ENCODE results near the gene BACH2.
"Not testable (repeated sequence)": the region's sequence is repeated elsewhere in the genome, so short reads cannot be mapped to it uniquely, and the experiment has no call there.

BACH2 gene

DNA sequence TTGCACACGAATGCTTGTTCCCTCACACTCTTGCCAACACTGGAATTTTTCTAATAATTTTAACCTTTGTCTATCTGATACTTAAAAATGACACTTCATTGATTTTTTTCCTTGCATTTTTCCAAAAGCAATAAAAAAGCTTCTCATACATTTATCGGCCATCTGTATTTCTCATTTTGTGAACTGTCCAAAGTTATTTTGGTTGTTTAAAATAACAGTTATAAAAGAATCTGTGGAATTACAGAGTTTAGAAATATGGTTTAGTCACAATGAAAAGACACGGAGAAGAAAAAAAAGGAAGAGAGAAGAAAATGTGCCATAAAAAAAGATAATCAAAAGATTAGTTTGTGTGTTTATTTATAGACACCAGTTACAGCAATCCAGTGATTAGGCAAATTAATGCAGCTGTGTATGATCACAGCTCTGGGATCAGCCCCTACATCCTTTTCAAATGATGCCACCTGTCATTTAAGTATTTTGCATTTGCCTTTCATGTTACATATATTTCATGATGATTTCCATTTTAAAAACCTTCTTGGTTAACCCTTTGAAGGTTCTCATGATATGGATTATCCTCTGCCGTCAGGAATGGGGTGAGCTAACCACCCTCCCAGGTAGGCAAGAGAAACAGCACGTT lies 171.7 kb downstream of the BACH2 start:
- TF ChIP-seq CTCF (IDR thresholded peaks at IDR 0.05; ENCODE audit: insufficient read depth, low read depth, low read length, missing control alignments), result no peak
- no peak overlapping the region for H3K4me3 ChIP-seq (ENCODE audit: low read depth, low read length)
- DNase-seq (ENCODE audit: low read depth), result no peak

DNA sequence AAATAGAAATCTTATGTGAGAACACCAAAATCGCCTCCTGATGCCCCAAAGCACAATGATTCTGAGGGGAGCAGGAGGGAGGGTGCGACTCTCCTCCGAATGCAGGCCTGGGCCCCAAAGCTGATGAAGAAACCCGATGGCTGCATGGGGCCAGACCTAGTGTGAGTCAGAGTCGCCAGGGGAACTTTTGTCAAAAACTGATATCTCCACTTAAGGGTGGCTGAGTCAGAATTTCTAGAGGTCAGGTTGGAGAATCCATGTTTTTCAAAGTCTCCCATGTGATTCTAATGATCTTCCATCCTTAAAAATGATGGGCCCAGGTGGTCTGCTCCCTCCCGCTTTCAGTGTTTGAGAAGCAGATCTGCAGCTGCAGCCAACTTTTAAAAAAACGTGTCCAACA lies 172.8 kb downstream of the BACH2 start:
- TF ChIP-seq CTCF (IDR thresholded peaks at IDR 0.05; ENCODE audit: insufficient read depth, low read depth, low read length, missing control alignments), result no peak
- H3K4me3 ChIP-seq (ENCODE audit: low read depth, low read length), result no peak overlapping the region
- no peak for DNase-seq (ENCODE audit: low read depth)

DNA sequence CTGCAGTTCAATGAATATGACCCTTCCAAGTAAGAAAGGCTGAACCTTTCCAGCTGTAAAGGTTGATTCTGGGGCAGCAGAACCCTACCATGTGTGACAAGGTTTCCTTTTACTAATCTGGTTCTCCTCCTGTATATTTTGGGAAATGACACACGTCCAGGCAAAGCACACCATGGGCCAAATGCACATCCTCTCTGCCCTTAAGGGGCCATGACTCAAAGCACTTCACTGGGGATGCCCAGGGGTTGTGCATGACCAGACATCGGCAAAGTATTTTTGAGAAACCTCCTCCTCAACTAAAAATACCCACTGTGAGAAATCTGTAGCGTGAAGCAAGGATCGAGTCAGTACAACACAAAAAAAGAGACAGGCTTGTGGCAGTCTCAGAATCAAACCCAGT lies 174.7 kb downstream of the BACH2 start:
- TF ChIP-seq CTCF (IDR thresholded peaks at IDR 0.05; ENCODE audit: insufficient read depth, low read depth, low read length, missing control alignments), result no peak
- peak; percentile 43 for DNase-seq (ENCODE audit: low read depth)
- H3K4me3 ChIP-seq (ENCODE audit: low read depth, low read length), result no peak overlapping the region

DNA sequence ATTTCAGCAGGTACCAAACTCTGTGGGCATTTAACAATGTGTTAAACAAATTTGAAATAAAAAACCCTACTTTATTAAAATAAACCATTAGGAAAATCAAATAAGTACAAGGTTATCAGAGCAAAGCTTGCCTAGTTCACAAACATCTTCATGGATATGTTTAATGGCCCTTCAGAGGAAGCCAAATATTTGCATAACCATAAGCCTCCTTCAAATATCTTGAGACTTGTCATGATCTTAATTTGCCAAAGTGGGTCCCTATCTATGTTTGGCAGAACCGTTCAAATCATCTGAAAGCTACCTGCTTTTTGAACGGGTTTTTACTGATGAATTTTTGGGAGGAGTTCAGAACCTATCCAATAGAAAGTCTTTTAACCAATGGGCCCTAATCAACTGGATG lies 176.3 kb downstream of the BACH2 start:
- H3K4me3 ChIP-seq (ENCODE audit: low read depth, low read length), result no peak overlapping the region
- DNase-seq (ENCODE audit: low read depth), result no peak
- no peak for TF ChIP-seq CTCF (IDR thresholded peaks at IDR 0.05; ENCODE audit: insufficient read depth, low read depth, low read length, missing control alignments)

DNA sequence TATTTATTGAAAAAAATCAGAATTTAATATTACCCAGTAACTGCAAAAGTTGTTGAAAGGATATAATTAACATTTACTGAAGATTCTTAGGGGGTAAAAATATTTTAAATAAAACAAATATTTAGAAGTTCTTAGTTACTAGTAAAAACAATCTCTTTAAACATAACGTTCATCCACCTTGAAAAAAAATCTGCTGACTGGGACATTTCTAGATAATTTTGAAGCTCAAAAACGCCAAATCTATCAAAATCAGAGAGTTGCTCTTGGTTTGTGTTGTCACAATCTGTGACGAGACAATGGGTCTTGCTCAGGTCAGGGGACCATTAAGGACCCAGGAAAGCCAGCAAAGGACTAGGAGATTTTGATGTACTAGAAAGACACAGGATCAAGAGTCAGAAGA lies 177.0 kb downstream of the BACH2 start:
- H3K4me3 ChIP-seq (ENCODE audit: low read depth, low read length), result no peak overlapping the region
- no peak for DNase-seq (ENCODE audit: low read depth)
- TF ChIP-seq CTCF (IDR thresholded peaks at IDR 0.05; ENCODE audit: insufficient read depth, low read depth, low read length, missing control alignments), result no peak

- no peak for TF ChIP-seq CTCF (IDR thresholded peaks at IDR 0.05; ENCODE audit: insufficient read depth, low read depth, low read length, missing control alignments)
- no peak overlapping the region for H3K4me3 ChIP-seq (ENCODE audit: low read depth, low read length)
- no peak for DNase-seq (ENCODE audit: low read depth)
Measured at GRCh38 chr6:90118581-90118980, 178.1 kb downstream of the BACH2 start.

DNA sequence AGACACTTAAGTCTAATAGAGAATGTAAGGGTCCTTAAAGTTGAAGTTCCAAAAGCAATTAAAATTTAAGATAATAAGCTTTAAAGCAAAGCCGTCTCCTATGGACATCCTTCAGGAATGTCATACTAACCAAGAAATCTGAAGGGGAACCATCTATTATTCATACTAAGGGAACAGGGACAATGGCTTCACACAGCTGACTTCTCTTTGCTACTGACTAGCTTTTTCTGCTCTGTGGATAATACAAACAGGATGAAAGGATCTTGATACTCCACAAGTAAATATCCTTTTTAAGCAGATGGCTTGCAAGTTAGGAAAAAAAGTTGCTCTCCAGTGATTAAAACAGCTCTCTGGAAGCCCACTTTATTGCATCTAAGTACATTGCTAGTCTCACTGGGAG lies 178.6 kb downstream of the BACH2 start:
- no peak for DNase-seq (ENCODE audit: low read depth)
- H3K4me3 ChIP-seq (ENCODE audit: low read depth, low read length), result no peak overlapping the region
- TF ChIP-seq CTCF (IDR thresholded peaks at IDR 0.05; ENCODE audit: insufficient read depth, low read depth, low read length, missing control alignments), result no peak

GRCh38 chr6:90116126-90116525 lies 180.5 kb downstream of the BACH2 start:
- DNase-seq (ENCODE audit: low read depth), result not testable (repeated sequence)

More at GRCh38 chr6:90116126-90116525, 180.5 kb downstream of the BACH2 start:
- not testable (repeated sequence) for H3K4me3 ChIP-seq (ENCODE audit: low read depth, low read length)
